Measurements from ENCODE around the gene GALNT3. TPM values are rescaled to one million over a fixed set of nuclear protein-coding genes. Genes with fewer than 3 reads are reported as not detected.

The GALNT3 gene
- total RNA-seq, 1 experiment from 2014 or later, result 79.8 TPM

DNA sequence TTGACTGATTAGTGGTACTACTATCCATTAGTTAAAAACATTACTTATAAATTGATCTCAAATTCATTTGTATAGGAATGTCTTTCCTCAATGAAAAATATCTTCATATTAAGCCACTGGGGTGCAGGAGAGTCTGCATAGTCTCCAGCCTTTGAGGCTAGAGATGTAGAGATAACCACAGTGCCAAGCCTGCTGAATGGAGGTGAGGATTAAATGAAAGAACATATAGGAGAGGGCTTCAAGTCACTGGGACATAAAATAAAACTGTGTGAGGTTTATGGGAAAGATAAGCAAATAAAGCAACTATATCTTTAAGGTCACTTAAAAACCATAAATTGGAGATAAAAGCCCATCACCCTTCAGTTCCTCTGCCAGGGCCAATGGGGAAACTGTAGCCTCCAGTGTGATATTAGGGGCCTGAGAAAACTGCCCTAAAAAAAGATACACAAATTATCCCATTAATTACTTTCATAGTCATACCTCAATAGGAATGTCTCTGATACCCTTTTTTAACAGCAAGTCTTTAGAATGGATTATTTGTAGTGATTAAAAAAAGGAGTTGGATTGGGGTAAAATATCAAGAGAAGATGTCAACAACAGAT, 27.6 kb downstream of the GALNT3 start:
- Mint-ChIP-seq H3K27me3 (ENCODE audit: unreplicated experiment) (no peaks in the 10 kb centered on the region), H3K27ac (ENCODE audit: unreplicated experiment) (peak overlapping the region; percentile 43), H3K4me3 (ENCODE audit: low read depth, unreplicated experiment) (peak overlapping the region; percentile 29), H3K36me3 (ENCODE audit: insufficient read depth, unreplicated experiment) (no peaks in the 10 kb centered on the region), H3K4me1 (ENCODE audit: low read depth, unreplicated experiment) (peaks cover 22% of the 10 kb centered on the region), H3K9me3 (ENCODE audit: low read depth, unreplicated experiment) (no peaks in the 10 kb centered on the region)
- no TSS peak for BruUV-seq (replicated peaks)
- CTCF ChIA-PET, result no interaction called here
- peak; percentile 10 for DNase-seq
- intact Hi-C loops (cut with micrococcal nuclease; ENCODE audit: unreplicated experiment), result loop anchor here (1.0 to 2.0 kb wide), 2 partner anchors 26 to 108 kb away; no protein-coding TSS in a partner anchor
- TF ChIP-seq, protein P1, sequence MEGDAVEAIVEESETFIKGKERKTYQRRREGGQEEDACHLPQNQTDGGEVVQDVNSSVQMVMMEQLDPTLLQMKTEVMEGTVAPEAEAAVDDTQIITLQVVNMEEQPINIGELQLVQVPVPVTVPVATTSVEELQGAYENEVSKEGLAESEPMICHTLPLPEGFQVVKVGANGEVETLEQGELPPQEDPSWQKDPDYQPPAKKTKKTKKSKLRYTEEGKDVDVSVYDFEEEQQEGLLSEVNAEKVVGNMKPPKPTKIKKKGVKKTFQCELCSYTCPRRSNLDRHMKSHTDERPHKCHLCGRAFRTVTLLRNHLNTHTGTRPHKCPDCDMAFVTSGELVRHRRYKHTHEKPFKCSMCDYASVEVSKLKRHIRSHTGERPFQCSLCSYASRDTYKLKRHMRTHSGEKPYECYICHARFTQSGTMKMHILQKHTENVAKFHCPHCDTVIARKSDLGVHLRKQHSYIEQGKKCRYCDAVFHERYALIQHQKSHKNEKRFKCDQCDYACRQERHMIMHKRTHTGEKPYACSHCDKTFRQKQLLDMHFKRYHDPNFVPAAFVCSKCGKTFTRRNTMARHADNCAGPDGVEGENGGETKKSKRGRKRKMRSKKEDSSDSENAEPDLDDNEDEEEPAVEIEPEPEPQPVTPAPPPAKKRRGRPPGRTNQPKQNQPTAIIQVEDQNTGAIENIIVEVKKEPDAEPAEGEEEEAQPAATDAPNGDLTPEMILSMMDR (IDR thresholded peaks at IDR 0.05; ENCODE audit: unreplicated experiment), result no peak

DNA sequence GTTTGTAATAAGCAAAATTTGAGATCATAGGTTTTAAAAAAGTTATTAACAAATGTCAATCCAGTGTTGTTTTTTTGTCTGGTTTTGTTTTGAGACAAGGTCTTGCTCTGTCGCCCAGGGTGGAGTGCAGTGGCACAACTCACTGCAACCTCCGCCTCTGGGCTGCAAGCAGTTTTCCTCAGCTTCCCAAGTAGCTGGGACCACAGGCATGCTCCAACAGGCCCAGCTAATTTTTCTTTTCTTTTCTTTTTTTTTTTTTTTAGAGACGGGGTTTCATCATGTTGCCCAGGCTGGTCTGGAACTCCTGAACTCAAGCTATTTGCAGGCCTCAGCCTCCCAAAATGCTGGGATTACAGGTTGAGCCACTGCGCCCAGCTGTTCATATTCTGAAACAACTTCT, 31.3 kb downstream of the GALNT3 start:
- no peaks in the 10 kb centered on the region for H3K36me3 Mint-ChIP-seq (ENCODE audit: insufficient read depth, unreplicated experiment)
- TF ChIP-seq, protein P1 (IDR thresholded peaks at IDR 0.05; ENCODE audit: unreplicated experiment), result no peak
- intact Hi-C loops (cut with micrococcal nuclease; ENCODE audit: unreplicated experiment), result no loop called here
- no peaks in the 10 kb centered on the region for H3K9me3 Mint-ChIP-seq (ENCODE audit: low read depth, unreplicated experiment)
- H3K27me3 Mint-ChIP-seq (ENCODE audit: unreplicated experiment), result no peaks in the 10 kb centered on the region
- H3K27ac Mint-ChIP-seq (ENCODE audit: unreplicated experiment), result no peak overlapping the region
- CTCF ChIA-PET, result interaction anchor here (0.5 to 0.7 kb wide), 2 partner anchors 16 to 507 kb away, joined by 3 to 7 read pairs; no protein-coding TSS in a partner anchor
- no peak overlapping the region for H3K4me3 Mint-ChIP-seq (ENCODE audit: low read depth, unreplicated experiment)
- DNase-seq, result no peak
- H3K4me1 Mint-ChIP-seq (ENCODE audit: low read depth, unreplicated experiment), result peaks cover 22% of the 10 kb centered on the region
- no TSS peak for BruUV-seq (replicated peaks)

DNA sequence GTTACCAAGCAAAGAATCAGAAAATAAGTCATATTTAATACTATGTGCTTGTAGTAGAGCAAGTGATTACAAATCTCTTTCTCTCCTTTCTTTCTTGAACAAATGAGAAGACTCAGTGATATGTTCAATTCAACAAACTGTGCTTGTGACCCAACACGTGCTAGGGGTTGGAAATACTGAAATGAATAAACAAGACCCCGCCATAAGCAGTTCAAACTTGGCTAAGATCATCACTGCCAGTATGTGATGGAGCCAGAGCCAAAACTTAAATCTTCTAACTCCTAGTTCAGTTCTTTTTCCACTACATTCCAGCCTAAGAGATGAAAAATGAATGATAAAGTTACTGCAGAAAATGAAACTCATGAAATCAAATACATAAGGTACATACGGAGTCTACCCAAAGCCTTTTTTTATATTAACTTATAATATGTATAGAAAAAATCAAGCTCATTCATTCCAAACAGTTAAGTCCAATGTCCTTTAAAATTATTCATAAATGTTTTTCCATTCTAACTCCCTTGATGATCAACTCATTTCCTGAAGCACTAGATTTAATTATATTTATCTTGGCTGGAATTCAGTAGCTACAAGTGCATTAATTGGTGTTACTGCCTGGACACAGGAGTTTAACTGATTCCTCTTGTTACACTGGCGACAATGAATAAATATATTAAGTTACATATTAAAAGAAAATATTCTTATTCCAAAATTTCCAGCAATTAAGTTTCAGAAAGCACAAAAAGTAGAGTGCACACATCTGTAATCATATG, 36.0 kb downstream of the GALNT3 start:
- BruUV-seq (replicated peaks), result no TSS peak
- CTCF ChIA-PET, result interaction anchor here (0.5 kb wide), 1 partner anchor 36 kb away, joined by 3 read pairs; no protein-coding TSS in a partner anchor
- Mint-ChIP-seq H3K4me1 (ENCODE audit: low read depth, unreplicated experiment) (peaks cover 3% of the 10 kb centered on the region), H3K36me3 (ENCODE audit: insufficient read depth, unreplicated experiment) (no peaks in the 10 kb centered on the region), H3K27me3 (ENCODE audit: unreplicated experiment) (no peaks in the 10 kb centered on the region), H3K9me3 (ENCODE audit: low read depth, unreplicated experiment) (no peaks in the 10 kb centered on the region), H3K27ac (ENCODE audit: unreplicated experiment) (no peak overlapping the region), H3K4me3 (ENCODE audit: low read depth, unreplicated experiment) (no peak overlapping the region)
- TF ChIP-seq, protein P1 (IDR thresholded peaks at IDR 0.05; ENCODE audit: unreplicated experiment), result no peak
- DNase-seq, result no peak
- intact Hi-C loops (cut with micrococcal nuclease; ENCODE audit: unreplicated experiment), result loop anchor here (5.0 kb wide), 1 partner anchor 361 kb away; no protein-coding TSS in a partner anchor

DNA sequence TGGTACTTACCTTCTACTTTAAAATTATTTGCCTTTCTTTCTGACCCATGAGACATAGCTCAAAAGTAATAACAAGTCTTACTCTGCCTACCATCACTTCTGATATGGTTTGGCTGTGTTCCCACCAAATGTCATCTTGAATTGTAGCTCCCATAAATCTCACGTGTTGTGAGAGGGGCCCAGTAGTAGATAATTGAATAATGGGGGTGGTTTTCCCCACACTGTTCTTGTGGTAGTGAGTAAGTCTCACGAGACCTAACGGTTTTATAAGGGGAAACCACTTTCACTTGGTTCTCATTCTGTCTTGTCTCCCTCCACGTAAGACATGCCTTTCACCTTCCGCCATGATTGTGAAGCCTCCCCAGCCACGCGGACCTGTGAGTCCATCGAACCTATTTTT, 47.5 kb downstream of the GALNT3 start:
- DNase-seq, result no peak
- CTCF ChIA-PET, result no interaction called here
- peaks cover 14% of the 10 kb centered on the region for H3K36me3 Mint-ChIP-seq (ENCODE audit: insufficient read depth, unreplicated experiment)
- no peaks in the 10 kb centered on the region for H3K9me3 Mint-ChIP-seq (ENCODE audit: low read depth, unreplicated experiment)
- intact Hi-C loops (cut with micrococcal nuclease; ENCODE audit: unreplicated experiment), result no loop called here
- no TSS peak for BruUV-seq (replicated peaks)
- H3K4me1 Mint-ChIP-seq (ENCODE audit: low read depth, unreplicated experiment), result no peaks in the 10 kb centered on the region
- H3K27ac Mint-ChIP-seq (ENCODE audit: unreplicated experiment), result no peak overlapping the region
- no peaks in the 10 kb centered on the region for H3K27me3 Mint-ChIP-seq (ENCODE audit: unreplicated experiment)
- TF ChIP-seq, protein P1 (IDR thresholded peaks at IDR 0.05; ENCODE audit: unreplicated experiment), result no peak
- H3K4me3 Mint-ChIP-seq (ENCODE audit: low read depth, unreplicated experiment), result no peak overlapping the region

Measured in Calu3 (cell line).